Measurements from ENCODE around the gene CXCL9.

DNA sequence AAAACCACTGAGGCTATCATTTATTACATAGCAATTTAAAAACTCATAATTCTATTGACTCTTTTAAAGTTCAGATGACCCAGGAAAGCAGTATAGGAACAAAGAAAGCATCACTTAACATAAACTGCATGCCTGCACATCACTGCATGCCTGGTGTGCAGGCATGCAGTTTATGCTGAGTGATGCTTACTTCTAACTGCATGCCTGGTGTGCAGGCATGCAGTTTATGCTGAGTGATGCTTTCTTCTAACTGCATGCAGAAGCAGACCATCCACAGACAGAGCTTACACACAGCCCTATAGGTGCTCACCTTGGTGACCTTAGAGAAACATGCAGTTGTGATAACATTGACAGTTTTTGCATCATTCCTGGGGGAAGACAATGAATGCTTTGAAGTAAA lies 33.5 kb downstream of the CXCL9 start:
- TF ChIP-seq, protein P1, sequence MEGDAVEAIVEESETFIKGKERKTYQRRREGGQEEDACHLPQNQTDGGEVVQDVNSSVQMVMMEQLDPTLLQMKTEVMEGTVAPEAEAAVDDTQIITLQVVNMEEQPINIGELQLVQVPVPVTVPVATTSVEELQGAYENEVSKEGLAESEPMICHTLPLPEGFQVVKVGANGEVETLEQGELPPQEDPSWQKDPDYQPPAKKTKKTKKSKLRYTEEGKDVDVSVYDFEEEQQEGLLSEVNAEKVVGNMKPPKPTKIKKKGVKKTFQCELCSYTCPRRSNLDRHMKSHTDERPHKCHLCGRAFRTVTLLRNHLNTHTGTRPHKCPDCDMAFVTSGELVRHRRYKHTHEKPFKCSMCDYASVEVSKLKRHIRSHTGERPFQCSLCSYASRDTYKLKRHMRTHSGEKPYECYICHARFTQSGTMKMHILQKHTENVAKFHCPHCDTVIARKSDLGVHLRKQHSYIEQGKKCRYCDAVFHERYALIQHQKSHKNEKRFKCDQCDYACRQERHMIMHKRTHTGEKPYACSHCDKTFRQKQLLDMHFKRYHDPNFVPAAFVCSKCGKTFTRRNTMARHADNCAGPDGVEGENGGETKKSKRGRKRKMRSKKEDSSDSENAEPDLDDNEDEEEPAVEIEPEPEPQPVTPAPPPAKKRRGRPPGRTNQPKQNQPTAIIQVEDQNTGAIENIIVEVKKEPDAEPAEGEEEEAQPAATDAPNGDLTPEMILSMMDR (IDR thresholded peaks at IDR 0.05; ENCODE audit: low read length) = no peak
- no peak for TF ChIP-seq EZH2 (IDR thresholded peaks at IDR 0.05; ENCODE audit: borderline replicate concordance, low read length)
